Measurements from ENCODE around the gene PRR14. TPM values are rescaled to one million over a fixed set of nuclear protein-coding genes. Genes with fewer than 3 reads are reported as not detected.

The PRR14 gene
- total RNA-seq (2022; extraction: Qiagen RNA extraction): 17.0 to 24.3 TPM (median 24.0 TPM) in 5 replicates

DNA sequence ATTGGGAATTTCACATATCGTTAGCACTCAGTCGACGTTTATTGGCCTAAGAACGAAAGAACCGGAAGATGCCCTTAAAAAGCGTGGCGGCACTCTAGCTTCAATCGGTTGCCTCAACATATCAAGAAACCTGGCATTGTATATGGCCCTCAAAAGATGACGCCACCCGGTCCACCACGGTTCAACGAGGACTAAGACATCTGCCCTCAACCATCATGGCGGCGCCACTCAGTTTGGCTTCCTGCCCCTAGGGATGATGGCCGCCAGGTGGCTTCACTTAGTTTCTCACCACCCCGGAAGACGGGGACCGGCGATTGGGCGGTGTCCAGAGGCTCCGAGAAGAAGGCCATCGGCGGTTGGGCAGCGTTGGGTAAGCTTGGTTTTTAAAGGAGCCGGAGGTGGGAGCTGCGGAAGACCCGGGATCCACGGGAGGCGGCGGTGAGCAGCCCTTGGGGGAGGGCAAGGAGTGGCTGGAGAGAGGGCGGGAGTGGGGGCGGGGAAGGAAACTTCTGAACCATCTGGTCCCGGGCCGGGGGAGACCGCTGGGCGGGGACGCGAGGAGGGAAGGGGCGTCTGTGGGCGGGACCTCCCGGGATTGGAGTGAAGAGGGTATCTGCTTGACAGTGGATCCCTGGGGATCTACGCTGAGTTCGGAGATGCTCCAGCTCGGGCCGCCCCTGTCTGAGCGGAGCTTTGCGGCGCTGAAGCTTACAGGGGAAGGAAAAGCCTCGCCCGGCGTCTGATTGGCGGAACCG is at the start of gene PRR14:
Gene PRR14, plus strand, starts transcription at position 592 of the 755 bp plus-strand sequence. CDS start 686 bp downstream, outside the sequence.

DNA sequence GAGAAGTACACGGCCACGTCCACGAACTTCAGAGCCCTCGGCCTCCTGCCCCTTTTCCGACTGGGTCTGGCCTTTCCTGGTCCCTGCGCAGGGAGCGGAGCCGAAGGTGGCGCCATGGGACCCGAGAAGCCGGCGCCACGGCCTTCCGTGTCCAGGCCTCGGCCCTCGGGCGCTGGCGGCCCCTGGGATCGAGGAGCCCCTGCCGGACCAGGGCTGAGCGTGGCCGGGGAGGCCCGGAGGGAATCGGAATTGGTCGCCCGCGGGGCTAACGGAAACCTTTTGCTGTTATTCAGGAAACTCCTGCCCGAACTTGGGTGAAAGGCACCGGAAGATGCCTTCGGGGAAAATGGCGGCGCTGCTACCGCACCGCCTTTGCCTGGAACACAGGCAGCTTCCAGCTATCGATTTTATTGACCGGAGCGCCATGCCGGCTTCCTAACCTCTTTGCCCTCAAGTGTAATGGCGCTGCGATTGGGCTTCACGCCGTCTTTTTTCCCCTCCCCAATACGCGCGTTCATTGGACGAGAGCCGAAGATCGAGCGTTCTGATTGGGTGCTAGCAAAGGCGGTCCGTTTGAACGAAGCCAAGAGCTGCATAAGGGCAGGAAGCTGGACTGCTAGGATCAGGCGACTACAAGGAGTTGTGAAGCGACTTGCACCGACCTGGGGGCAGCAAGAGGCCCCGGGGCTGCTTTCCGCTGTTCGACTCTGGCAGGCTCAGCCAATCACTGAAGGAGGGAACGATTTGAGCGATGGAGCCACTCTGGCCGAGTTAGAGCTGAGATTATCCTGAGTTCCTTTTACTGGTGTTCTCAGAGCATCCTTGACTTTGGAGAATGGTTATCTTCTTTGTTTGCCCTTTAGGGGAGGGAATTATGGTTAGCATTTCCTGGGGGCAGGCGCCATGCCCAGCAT is 40.6 kb upstream of the PRR14 start, which contains the start of gene ZNF689:
Gene ZNF689, minus strand, starts transcription at position 464 of the 914 bp plus-strand sequence. Its CDS starts 348 bp downstream, at position 116.

DNA sequence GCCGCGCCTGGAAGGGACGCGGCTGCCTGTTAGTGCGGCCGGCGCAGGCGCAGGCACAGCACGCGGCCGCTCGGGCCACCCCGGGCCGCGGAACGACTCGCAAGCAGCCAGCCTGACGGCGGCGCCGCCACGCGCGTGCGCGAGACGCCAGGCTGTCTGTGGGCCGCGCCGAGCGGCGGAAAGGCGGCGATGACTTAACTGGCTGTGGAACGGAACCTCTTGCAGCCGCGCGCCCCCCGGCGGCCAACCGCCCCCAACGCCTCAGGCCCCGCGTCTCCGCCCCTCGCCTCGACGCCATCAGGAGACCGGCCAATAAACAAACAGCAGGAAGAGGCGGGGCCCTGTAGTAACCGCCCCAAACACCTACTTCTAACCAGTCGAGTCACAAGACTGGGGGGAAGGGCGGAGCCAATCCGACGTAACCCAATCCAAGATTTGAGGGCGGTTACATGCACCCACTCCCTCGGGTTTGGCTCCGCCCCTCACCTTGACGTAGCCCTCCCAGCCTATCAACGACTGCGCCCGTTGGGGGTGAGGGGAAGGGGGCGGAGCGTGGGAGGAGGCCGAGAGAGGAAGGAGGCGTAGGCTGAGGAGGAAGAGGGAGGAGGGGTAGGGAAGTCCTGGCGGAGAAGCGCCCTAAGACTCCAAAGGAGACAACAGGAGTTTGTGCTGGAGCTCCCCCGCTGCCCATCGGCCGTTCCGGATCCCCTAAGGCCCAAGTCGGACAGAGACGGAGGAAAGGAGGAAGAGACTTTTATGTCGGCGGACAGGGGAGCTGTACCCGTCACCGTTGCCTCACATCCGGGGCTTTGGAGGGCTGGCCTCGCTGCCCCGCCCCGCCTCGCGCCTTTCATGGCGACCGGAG is 7.3 kb downstream of the PRR14 start, which contains the start of gene FBRS:
Gene FBRS, plus strand, starts transcription at position 566 of the 865 bp plus-strand sequence. CDS start 1,088 bp downstream, outside the sequence.

DNA sequence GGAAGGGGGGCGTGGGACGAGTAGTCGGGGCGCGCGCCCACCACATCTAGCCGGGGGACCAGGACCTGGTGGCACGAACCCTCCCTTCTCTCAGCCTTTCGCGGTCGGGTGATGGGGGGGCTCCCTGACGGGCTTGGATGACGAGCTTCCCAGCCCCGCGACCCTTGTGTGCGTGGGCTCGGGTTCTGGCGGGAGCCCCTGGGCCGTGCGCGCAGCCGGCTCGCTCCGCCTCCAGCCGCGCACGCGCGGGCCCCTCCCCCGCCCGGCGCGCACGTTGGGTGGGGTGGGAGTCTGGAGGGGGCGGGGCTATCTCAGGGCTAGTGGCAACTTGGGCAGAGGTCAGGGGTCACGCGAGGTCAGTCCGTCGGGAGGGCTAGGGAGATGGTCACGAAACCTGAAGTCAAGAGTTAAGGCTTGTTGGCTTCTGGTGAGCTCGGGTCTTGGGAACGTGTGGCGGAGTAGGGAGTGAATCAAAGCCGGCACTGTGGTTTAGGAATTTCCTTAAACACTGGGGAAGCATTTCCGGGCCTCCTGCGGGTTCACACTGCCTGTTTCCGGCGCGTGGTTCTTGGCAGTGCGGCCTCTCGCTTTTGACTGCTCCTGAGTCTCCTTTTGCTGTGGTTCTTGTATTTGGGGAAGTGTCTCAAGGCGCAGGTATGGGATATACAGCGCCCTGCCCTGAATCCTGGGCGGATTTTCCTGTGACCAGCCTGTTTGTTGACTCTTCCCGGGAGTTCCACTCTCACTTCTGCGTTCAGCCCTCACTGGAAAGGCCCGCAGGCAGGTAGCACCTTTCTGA is 48.3 kb downstream of the PRR14 start, which contains the start of gene SRCAP:
Gene SRCAP, plus strand, starts transcription at position 356 of the 799 bp plus-strand sequence. CDS start 1,654 bp downstream, outside the sequence.

Other genes starting within 250 kb of the PRR14 start
- 3.7 to 6.0 TPM (median 5.4 TPM) in 5 replicates for gene ZNF771, start 243.4 kb upstream of the PRR14 start, total RNA-seq (2022; extraction: Qiagen RNA extraction)
- 102 to 130 TPM (median 120 TPM) in 5 replicates for gene DCTPP1, start 220.9 kb upstream of the PRR14 start, total RNA-seq (2022; extraction: Qiagen RNA extraction)
- 43.9 to 48.2 TPM (median 45.5 TPM) in 5 replicates for gene SEPHS2, start 205.1 kb upstream of the PRR14 start, total RNA-seq (2022; extraction: Qiagen RNA extraction)
- 0.07 to 0.18 TPM (median 0.14 TPM) in 5 replicates for gene ITGAL, start 178.2 kb upstream of the PRR14 start, total RNA-seq (2022; extraction: Qiagen RNA extraction)
- gene ZNF768, start 124.4 kb upstream of the PRR14 start, total RNA-seq (2022; extraction: Qiagen RNA extraction): 38.2 to 49.1 TPM (median 46.7 TPM) in 5 replicates
- 3.4 to 4.7 TPM (median 4.3 TPM) in 5 replicates for gene ZNF747, start 116.1 kb upstream of the PRR14 start, total RNA-seq (2022; extraction: Qiagen RNA extraction)
- 4.7 to 6.7 TPM (median 5.8 TPM) in 5 replicates for gene ZNF764, start 92.6 kb upstream of the PRR14 start, total RNA-seq (2022; extraction: Qiagen RNA extraction)
- gene ZNF688, start 79.2 kb upstream of the PRR14 start, total RNA-seq (2022; extraction: Qiagen RNA extraction): 4.7 to 7.8 TPM (median 7.0 TPM) in 5 replicates
- not detected in 5 replicates for gene ZNF785, start 65.3 kb upstream of the PRR14 start, total RNA-seq (2022; extraction: Qiagen RNA extraction)
- gene ZNF689, start 40.6 kb upstream of the PRR14 start, total RNA-seq (2022; extraction: Qiagen RNA extraction): 8.2 to 9.0 TPM (median 8.4 TPM) in 5 replicates
- 28.4 to 43.5 TPM (median 42.0 TPM) in 5 replicates for gene FBRS, start 7.5 kb downstream of the PRR14 start, total RNA-seq (2022; extraction: Qiagen RNA extraction)
- 16.0 to 26.6 TPM (median 17.8 TPM) in 5 replicates for gene SRCAP, start 48.2 kb downstream of the PRR14 start, total RNA-seq (2022; extraction: Qiagen RNA extraction)
- gene PHKG2, start 97.5 kb downstream of the PRR14 start, total RNA-seq (2022; extraction: Qiagen RNA extraction): 19.5 to 30.8 TPM (median 26.9 TPM) in 5 replicates
- 4.5 to 9.0 TPM (median 8.0 TPM) in 5 replicates for gene CFAP119, start 111.1 kb downstream of the PRR14 start, total RNA-seq (2022; extraction: Qiagen RNA extraction)
- gene RNF40, start 111.4 kb downstream of the PRR14 start, total RNA-seq (2022; extraction: Qiagen RNA extraction): 70.9 to 82.8 TPM (median 79.3 TPM) in 5 replicates
- gene ZNF629, start 136.2 kb downstream of the PRR14 start, total RNA-seq (2022; extraction: Qiagen RNA extraction): 16.0 to 19.7 TPM (median 17.4 TPM) in 5 replicates
- gene BCL7C, start 243.1 kb downstream of the PRR14 start, total RNA-seq (2022; extraction: Qiagen RNA extraction): 26.3 to 45.4 TPM (median 43.8 TPM) in 5 replicates
- 0.16 to 0.29 TPM (median 0.17 TPM) in 5 replicates for gene CTF1, start 245.7 kb downstream of the PRR14 start, total RNA-seq (2022; extraction: Qiagen RNA extraction)

Measured in A549 treated with AZD2906 at 1 μM for 4 hours (cell line).